GM18867 (cell line): Measurements from ENCODE around the gene ERBIN.

ENCODE experiments used
- ATAC-seq: cut with Tn5 transposase; IDR thresholded peaks from one replicate; pipeline ENCODE4 v1.9.1; 2021; ENCODE audit warnings: mild to moderate bottlenecking, moderate library complexity; ENCODE audit not compliant: unreplicated experiment

ERBIN gene

GRCh38 chr5:66113160-66113559 is 186.8 kb downstream of the ERBIN start:
- ATAC-seq, result no peak

- ATAC-seq, result no peak
Measured at GRCh38 chr5:66118304-66118703, 191.9 kb downstream of the ERBIN start.

GRCh38 chr5:66122379-66123034 is 196.1 kb downstream of the ERBIN start:
- ATAC-seq, result no peak

- no peak for ATAC-seq
Measured at GRCh38 chr5:66129144-66129543, 202.8 kb downstream of the ERBIN start.

GRCh38 chr5:66130493-66130892 is 204.1 kb downstream of the ERBIN start:
- no peak for ATAC-seq
